NB4 (cell line): ENCODE measurements around the gene CFAP100.

Experiments
- POLR2A ChIP-seq: IDR thresholded peaks from 2 replicates; pipeline ENCODE4 v1.6.1; 2011; ENCODE audit warnings: mild to moderate bottlenecking; ENCODE audit not compliant: insufficient read length; ENCODE audit errors: extremely low read depth
- TF ChIP-seq, protein P1 (sequence below): IDR thresholded peaks from one replicate; pipeline ENCODE4 v1.5.1; 2012; ENCODE audit warnings: low read depth, low read length
- TF ChIP-seq, protein P2 (sequence below): IDR thresholded peaks from 2 replicates; pipeline ENCODE4 v1.6.1; 2011; ENCODE audit warnings: low read depth, low read length

- TF ChIP-seq, protein P1, sequence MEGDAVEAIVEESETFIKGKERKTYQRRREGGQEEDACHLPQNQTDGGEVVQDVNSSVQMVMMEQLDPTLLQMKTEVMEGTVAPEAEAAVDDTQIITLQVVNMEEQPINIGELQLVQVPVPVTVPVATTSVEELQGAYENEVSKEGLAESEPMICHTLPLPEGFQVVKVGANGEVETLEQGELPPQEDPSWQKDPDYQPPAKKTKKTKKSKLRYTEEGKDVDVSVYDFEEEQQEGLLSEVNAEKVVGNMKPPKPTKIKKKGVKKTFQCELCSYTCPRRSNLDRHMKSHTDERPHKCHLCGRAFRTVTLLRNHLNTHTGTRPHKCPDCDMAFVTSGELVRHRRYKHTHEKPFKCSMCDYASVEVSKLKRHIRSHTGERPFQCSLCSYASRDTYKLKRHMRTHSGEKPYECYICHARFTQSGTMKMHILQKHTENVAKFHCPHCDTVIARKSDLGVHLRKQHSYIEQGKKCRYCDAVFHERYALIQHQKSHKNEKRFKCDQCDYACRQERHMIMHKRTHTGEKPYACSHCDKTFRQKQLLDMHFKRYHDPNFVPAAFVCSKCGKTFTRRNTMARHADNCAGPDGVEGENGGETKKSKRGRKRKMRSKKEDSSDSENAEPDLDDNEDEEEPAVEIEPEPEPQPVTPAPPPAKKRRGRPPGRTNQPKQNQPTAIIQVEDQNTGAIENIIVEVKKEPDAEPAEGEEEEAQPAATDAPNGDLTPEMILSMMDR = no peak
- TF ChIP-seq POLR2A = no peak
- TF ChIP-seq, protein P2, sequence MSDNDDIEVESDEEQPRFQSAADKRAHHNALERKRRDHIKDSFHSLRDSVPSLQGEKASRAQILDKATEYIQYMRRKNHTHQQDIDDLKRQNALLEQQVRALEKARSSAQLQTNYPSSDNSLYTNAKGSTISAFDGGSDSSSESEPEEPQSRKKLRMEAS = no peak
These were observed 44.1 kb upstream of the CFAP100 start for GRCh38 chr3:126350502-126351085.
